ENCODE results near the gene ADGRG1. TPM values are rescaled to one million over a fixed set of nuclear protein-coding genes. Genes with fewer than 3 reads are reported as not detected.
"Not testable (repeated sequence)": the region's sequence is repeated elsewhere in the genome, so short reads cannot be mapped to it uniquely, and the experiment has no call there.

ADGRG1 gene
- 47.4 TPM for total RNA-seq

- intact Hi-C loops (cut with DNase I): no loop called here
- ATAC-seq (peak; percentile 80), DNase-seq (ENCODE audit: low spot score) (peak; percentile 79)
These were observed at the start of gene ADGRG1 for GRCh38 chr16:57628008-57628781. Gene ADGRG1 (plus strand): TSS chr16:57628630. CDS start chr16:57650288, 21,658 bp downstream.

- DNase-seq (ENCODE audit: low spot score) (no peak), ATAC-seq (no peak)
- intact Hi-C loops (cut with DNase I): loop anchor here (1.0 kb wide), 1 partner anchor 60 kb away; no protein-coding TSS in a partner anchor
These were observed 49.1 kb upstream of the ADGRG1 start for GRCh38 chr16:57579361-57579665.

GRCh38 chr16:57585051-57585687, 43.3 kb upstream of the ADGRG1 start:
- intact Hi-C loops (cut with DNase I): no loop called here
- ATAC-seq (no peak), DNase-seq (ENCODE audit: low spot score) (no peak)

- intact Hi-C loops (cut with DNase I): no loop called here
- ATAC-seq (no peak), DNase-seq (ENCODE audit: low spot score) (no peak)
These were observed 39.6 kb upstream of the ADGRG1 start for GRCh38 chr16:57588831-57589230.

GRCh38 chr16:57589374-57589773, 39.1 kb upstream of the ADGRG1 start:
- no peak for DNase-seq (ENCODE audit: low spot score)
- no peak for ATAC-seq
- intact Hi-C loops (cut with DNase I): no loop called here

- intact Hi-C loops (cut with DNase I): no loop called here
- ATAC-seq (no peak), DNase-seq (ENCODE audit: low spot score) (no peak)
These were observed 37.8 kb upstream of the ADGRG1 start for GRCh38 chr16:57590654-57591085.

GRCh38 chr16:57591086-57591869, 37.2 kb upstream of the ADGRG1 start:
- ATAC-seq (peak; percentile 90), DNase-seq (ENCODE audit: low spot score) (peak; percentile 79)
- intact Hi-C loops (cut with DNase I): no loop called here

GRCh38 chr16:57591870-57592485, 36.5 kb upstream of the ADGRG1 start:
- intact Hi-C loops (cut with DNase I): no loop called here

GRCh38 chr16:57592591-57593003, 35.8 kb upstream of the ADGRG1 start:
- ATAC-seq (peak; percentile 35), DNase-seq (ENCODE audit: low spot score) (no peak)
- intact Hi-C loops (cut with DNase I): no loop called here

More at GRCh38 chr16:57591870-57592485, 36.5 kb upstream of the ADGRG1 start:
- DNase-seq (ENCODE audit: low spot score) (no peak), ATAC-seq (no peak)

GRCh38 chr16:57593021-57593420, 35.4 kb upstream of the ADGRG1 start:
- ATAC-seq: no peak
- DNase-seq (ENCODE audit: low spot score): no peak
- intact Hi-C loops (cut with DNase I): no loop called here

- no peak for DNase-seq (ENCODE audit: low spot score)
- intact Hi-C loops (cut with DNase I): no loop called here
- ATAC-seq: no peak
These were observed 34.4 kb upstream of the ADGRG1 start for GRCh38 chr16:57593990-57594389.

GRCh38 chr16:57594531-57595031, 33.8 kb upstream of the ADGRG1 start:
- intact Hi-C loops (cut with DNase I): no loop called here
- DNase-seq (ENCODE audit: low spot score) (no peak), ATAC-seq (no peak)

- DNase-seq (ENCODE audit: low spot score); intact Hi-C loops (cut with DNase I): not testable (repeated sequence)
These were observed 32.2 kb upstream of the ADGRG1 start for GRCh38 chr16:57596234-57596633.

GRCh38 chr16:57598437-57598836, 30.0 kb upstream of the ADGRG1 start:
- intact Hi-C loops (cut with DNase I): no loop called here
- DNase-seq (ENCODE audit: low spot score) (no peak), ATAC-seq (no peak)

More at GRCh38 chr16:57596234-57596633, 32.2 kb upstream of the ADGRG1 start:
- not testable (repeated sequence) for ATAC-seq

GRCh38 chr16:57600048-57600835, 28.2 kb upstream of the ADGRG1 start:
- DNase-seq (ENCODE audit: low spot score): no peak
- peak; percentile 41 for ATAC-seq
- intact Hi-C loops (cut with DNase I): loop anchor here (5.0 kb wide), 1 partner anchor 47 kb away; no protein-coding TSS in a partner anchor

- DNase-seq (ENCODE audit: low spot score) (no peak), ATAC-seq (no peak)
- intact Hi-C loops (cut with DNase I): loop anchor here (5.0 kb wide), 1 partner anchor 46 kb away; no protein-coding TSS in a partner anchor
These were observed 27.4 kb upstream of the ADGRG1 start for GRCh38 chr16:57600952-57601580.

- DNase-seq (ENCODE audit: low spot score) (no peak), ATAC-seq (no peak)
- intact Hi-C loops (cut with DNase I): loop anchor here (5.0 kb wide), 1 partner anchor 45 kb away; no protein-coding TSS in a partner anchor
These were observed 26.5 kb upstream of the ADGRG1 start for GRCh38 chr16:57601801-57602478.

Measured in sciatic nerve (tissue), 2 donors.